ENCODE results near the gene FUOM.
A peak's percentile ranks its signal among the peaks of the same experiment; 100 is the strongest.

FUOM gene

GRCh38 chr10:133308421-133309099 lies 49.3 kb downstream of the FUOM start, which contains the start of the genes TUBGCP2 and ZNF511:
TUBGCP2 (minus strand) TSS chr10:133308872; CDS start chr10:133302941, 5,931 bp downstream.
ZNF511 (plus strand) TSS chr10:133308914; CDS start chr10:133308944, 30 bp downstream.
- DNase-seq (ENCODE audit: low read depth in 1 of 2, low spot score in 1 of 2), result peak; percentile 86
- Histone ChIP-seq H3K27me3 (ENCODE audit: insufficient read depth, poor library complexity, severe bottlenecking) (no peaks in the 10 kb centered on the region), H3K27ac (replicated peaks) (peak within 1 kb of the TSS; percentile 93), H3K4me3 (replicated peaks; ENCODE audit: insufficient read depth, low read length) (peak within 1 kb of the TSS; percentile 82)
- peak; percentile 81 for TF ChIP-seq POLR2AphosphoS5 (IDR thresholded peaks at IDR 0.05; ENCODE audit: low read depth)
- no peak for TF ChIP-seq SPI1 (IDR thresholded peaks at IDR 0.05; ENCODE audit: borderline replicate concordance, low read depth)
- peak; percentile 82 for TF ChIP-seq GABPA (IDR thresholded peaks at IDR 0.05; ENCODE audit: low read depth)
- TF ChIP-seq CTCF (IDR thresholded peaks at IDR 0.05; ENCODE audit: insufficient read depth, low read length), result no peak
- no peak for TF ChIP-seq REST (IDR thresholded peaks at IDR 0.05; ENCODE audit: insufficient replicate concordance, low read depth)

- TF ChIP-seq CTCF (IDR thresholded peaks at IDR 0.05; ENCODE audit: insufficient read depth, low read length) (peak; percentile 69), SPI1 (IDR thresholded peaks at IDR 0.05; ENCODE audit: borderline replicate concordance, low read depth) (no peak)
- DNase-seq (ENCODE audit: low read depth in 1 of 2, low spot score in 1 of 2), result peak; percentile 73 to 84
- H3K27me3 ChIP-seq (ENCODE audit: insufficient read depth, poor library complexity, severe bottlenecking), result no peaks in the 10 kb centered on the region
- peak overlapping the region; percentile 93 for H3K27ac ChIP-seq (replicated peaks)
- H3K4me3 ChIP-seq (replicated peaks; ENCODE audit: insufficient read depth, low read length), result peak overlapping the region; percentile 82
Measured at GRCh38 chr10:133307776-133308420, 49.9 kb downstream of the FUOM start.

- no peak for DNase-seq (ENCODE audit: low read depth in 1 of 2, low spot score in 1 of 2)
- H3K27ac ChIP-seq (replicated peaks), result peak overlapping the region; percentile 93
- H3K27me3 ChIP-seq (ENCODE audit: insufficient read depth, poor library complexity, severe bottlenecking), result no peaks in the 10 kb centered on the region
- TF ChIP-seq POLR2AphosphoS5 (IDR thresholded peaks at IDR 0.05; ENCODE audit: low read depth) (no peak), SPI1 (IDR thresholded peaks at IDR 0.05; ENCODE audit: borderline replicate concordance, low read depth) (no peak), CTCF (IDR thresholded peaks at IDR 0.05; ENCODE audit: insufficient read depth, low read length) (no peak), GABPA (IDR thresholded peaks at IDR 0.05; ENCODE audit: low read depth) (no peak), REST (IDR thresholded peaks at IDR 0.05; ENCODE audit: insufficient replicate concordance, low read depth) (no peak)
- no peak overlapping the region for H3K4me3 ChIP-seq (replicated peaks; ENCODE audit: insufficient read depth, low read length)
Measured at GRCh38 chr10:133306941-133307379, 50.9 kb downstream of the FUOM start.
